Panc1 (cell line): Measurements from ENCODE around the gene DIPK1B. TPM values are rescaled to one million over a fixed set of nuclear protein-coding genes. Genes with fewer than 3 reads are reported as not detected.

Experiments used
- ATAC-seq: fragments of 200-7000 bp; cut with Tn5 transposase; 2 replicates; pipeline ENCODE4 v1.9.1; 2020; ENCODE audit warnings: mild to moderate bottlenecking, moderate library complexity
- BruUV-seq: library from RNA; stranded (reverse); fragments of 400-500 nt; replicated peaks from 2 replicates; lab custom pipeline; 2021; lab: Mats Ljungman, UMichigan
- CTCF ChIA-PET: fragments of 300-600 bp; sonication (Branson Sonifier 250); formaldehyde crosslinking; loops from one replicate; lab custom pipeline; 2022; ENCODE audit warnings: antibody characterized with exemption; lab: Charles Lee
- POLR2A ChIA-PET: fragments of 300-600 bp; sonication (Branson Sonifier 250); formaldehyde crosslinking; loops from one replicate; lab custom pipeline; 2022; ENCODE audit warnings: antibody characterized with exemption; lab: Charles Lee
- DNase-seq: peaks from one replicate; pipeline ENCODE4 v3.0.0-alpha.2; 2010; ENCODE audit warnings: low read depth, low spot score
- H3K27ac ChIP-seq: 2 replicates; pipeline ENCODE4 v1.5.1; 2011; ENCODE audit warnings: mild to moderate bottlenecking, low read length, inconsistent platforms
- H3K27me3 ChIP-seq: fragments of 200-500 bp; sonication (Bioruptor generic); 2 replicates; pipeline ENCODE4 v1.6.0; 2014; ENCODE audit warnings: low read length, inconsistent platforms; ENCODE audit not compliant: control insufficient read depth, insufficient read depth
- H3K36me3 ChIP-seq: fragments of 200-500 bp; sonication (Bioruptor generic); 2 replicates; pipeline ENCODE4 v1.5.1; 2014; ENCODE audit warnings: inconsistent platforms, mild to moderate bottlenecking, low read length, moderate library complexity; ENCODE audit not compliant: control insufficient read depth, insufficient read depth
- H3K4me1 ChIP-seq: 2 replicates; pipeline ENCODE4 v1.5.1; 2011; ENCODE audit warnings: inconsistent platforms, mild to moderate bottlenecking, low read length, moderate library complexity; ENCODE audit not compliant: control insufficient read depth, insufficient read depth
- H3K4me3 ChIP-seq, 2 experiments: 2 replicates each; pipeline ENCODE4 v1.5.1; 2011 to 2012; ENCODE audit warnings: low read depth in 2 of 2, low read length in 2 of 2, mild to moderate bottlenecking in 2 of 2, inconsistent platforms in 1 of 2, moderate library complexity in 1 of 2
- H3K9me3 ChIP-seq: fragments of 200-500 bp; sonication (Bioruptor generic); 2 replicates; pipeline ENCODE4 v1.5.1; 2014; ENCODE audit warnings: low read depth, mild to moderate bottlenecking, inconsistent platforms, low read length, moderate library complexity; ENCODE audit not compliant: control insufficient read depth, insufficient read depth
- CTCF ChIP-seq: fragments of 450-650 bp; IDR thresholded peaks from 2 replicates; pipeline ENCODE4 v1.5.1; 2017; ENCODE audit warnings: mild to moderate bottlenecking
- POLR2AphosphoS5 ChIP-seq: IDR thresholded peaks from 2 replicates; pipeline ENCODE4 v1.6.1; 2012; ENCODE audit warnings: mild to moderate bottlenecking, low read depth, low read length, moderate library complexity
- REST ChIP-seq, 2 experiments: IDR thresholded peaks; 2 replicates each; pipeline ENCODE4 v1.6.1; 2011 to 2012; ENCODE audit warnings: low read depth in 2 of 2, control low read depth in 1 of 2, low read length in 1 of 2, mild to moderate bottlenecking in 1 of 2, moderate library complexity in 1 of 2; ENCODE audit not compliant: insufficient read depth in 1 of 2
- SIN3A ChIP-seq: IDR thresholded peaks from 2 replicates; pipeline ENCODE4 v1.6.1; 2012; ENCODE audit warnings: low read depth, mild to moderate bottlenecking, low read length, moderate library complexity, borderline replicate concordance; ENCODE audit not compliant: insufficient read depth
- TCF7L2 ChIP-seq: IDR thresholded peaks from 2 replicates; pipeline ENCODE4 v1.6.1; 2011; ENCODE audit warnings: mild to moderate bottlenecking, low read depth, low read length, inconsistent platforms
- in situ Hi-C: cut with HindIII; loops from 2 replicates; pipeline ENCODE4 v1.10.0; 2016; ENCODE audit warnings: low sequenced_read_pairs, low pct_unique_long_range_greater_than_20kb
- intact Hi-C: fragments of 100-400 bp; cut with micrococcal nuclease; formaldehyde crosslinking; loops from one replicate; pipeline ENCODE4 v1.10.0; 2022; ENCODE audit not compliant: unreplicated experiment
- total RNA-seq: library from RNA; stranded (reverse); gene quantifications from one replicate; pipeline ENCODE4 v1.2.1, GENCODE V29; 2021; ENCODE audit not compliant: unreplicated experiment

Gene DIPK1B
- total RNA-seq, 1 experiment from 2014 or later: 10.6 TPM

GRCh38 chr9:136673975-136674785, 38.2 kb upstream of the DIPK1B start:
- in situ Hi-C loops: no loop called here
- TF ChIP-seq TCF7L2 (no peak), CTCF (no peak), REST (IDR thresholded peaks at IDR 0.05; ENCODE audit: insufficient read depth in 1 of 2, low read depth in 2 of 2, low read length in 1 of 2) (no peak), POLR2AphosphoS5 (no peak), SIN3A (no peak)

GRCh38 chr9:136674786-136675349, 37.5 kb upstream of the DIPK1B start:
- no TSS peak for BruUV-seq
- Histone ChIP-seq H3K9me3 (no peaks in the 10 kb centered on the region), H3K4me1 (peaks cover 29% of the 10 kb centered on the region), H3K27me3 (no peaks in the 10 kb centered on the region), H3K27ac (no peak overlapping the region), H3K4me3 (no peak overlapping the region), H3K36me3 (no peaks in the 10 kb centered on the region)
- no peak for DNase-seq
- TF ChIP-seq POLR2AphosphoS5 (no peak), REST (IDR thresholded peaks at IDR 0.05; ENCODE audit: insufficient read depth in 1 of 2, low read depth in 2 of 2, low read length in 1 of 2) (no peak), TCF7L2 (no peak), CTCF (no peak), SIN3A (no peak)
- in situ Hi-C loops (no loop called here), intact Hi-C loops (no loop called here)
- ChIA-PET POLR2A (no interaction called here), CTCF (no interaction called here)
- ATAC-seq: no peak

More at GRCh38 chr9:136673975-136674785, 38.2 kb upstream of the DIPK1B start:
- Histone ChIP-seq H3K4me1 (peaks cover 35% of the 10 kb centered on the region), H3K4me3 (no peak overlapping the region), H3K9me3 (no peaks in the 10 kb centered on the region), H3K27ac (no peak overlapping the region), H3K36me3 (no peaks in the 10 kb centered on the region), H3K27me3 (no peaks in the 10 kb centered on the region)
- ATAC-seq (no peak), DNase-seq (no peak)
- BruUV-seq: no TSS peak
- ChIA-PET CTCF (no interaction called here), POLR2A (no interaction called here)
- intact Hi-C loops: no loop called here
